GM23338 (cell line): Measurements from ENCODE around the gene GPI. TPM values are rescaled to one million over a fixed set of nuclear protein-coding genes. Genes with fewer than 3 reads are reported as not detected.

Experiments
- ATAC-seq: fragments of 200-7000 bp; cut with Tn5 transposase; 3 replicates; pipeline ENCODE4 v1.9.1; 2020
- DNase-seq: peaks from one replicate; pipeline ENCODE4 v3.0.0-alpha.2; 2015; ENCODE audit warnings: low spot score
- H2AFZ ChIP-seq: fragments of 200-600 bp; sonication (generic); 2 replicates; pipeline ENCODE4 v1.8.0; 2016; ENCODE audit warnings: antibody characterized with exemption, mild to moderate bottlenecking, moderate library complexity
- H3F3A ChIP-seq: fragments of 200-600 bp; sonication (generic); replicated peaks from 2 replicates; pipeline ENCODE4 v1.8.0; 2017; ENCODE audit warnings: antibody characterized with exemption, mixed run types, low read depth
- H3K27ac ChIP-seq: fragments of 200-600 bp; sonication (generic); 2 replicates; pipeline ENCODE4 v1.6.1; 2016; ENCODE audit warnings: low read depth
- H3K27me3 ChIP-seq: fragments of 200-600 bp; sonication (generic); 2 replicates; pipeline ENCODE4 v1.8.0; 2016; ENCODE audit warnings: mild to moderate bottlenecking, mixed run types, moderate library complexity; ENCODE audit not compliant: insufficient read depth
- H3K36me3 ChIP-seq: fragments of 200-600 bp; sonication (generic); 2 replicates; pipeline ENCODE4 v1.8.0; 2016; ENCODE audit warnings: mild to moderate bottlenecking; ENCODE audit not compliant: insufficient read depth
- H3K4me1 ChIP-seq: fragments of 200-600 bp; sonication (generic); 2 replicates; pipeline ENCODE4 v1.8.0; 2016; ENCODE audit warnings: mild to moderate bottlenecking, moderate library complexity; ENCODE audit not compliant: insufficient read depth
- H3K4me2 ChIP-seq: fragments of 200-600 bp; sonication (generic); 2 replicates; pipeline ENCODE4 v1.7.1; 2017; ENCODE audit warnings: mixed run types
- H3K4me3 ChIP-seq: fragments of 200-600 bp; sonication (generic); 2 replicates; pipeline ENCODE4 v1.6.1; 2016; ENCODE audit warnings: mixed run types
- H3K79me2 ChIP-seq: fragments of 200-600 bp; sonication (generic); replicated peaks from 2 replicates; pipeline ENCODE4 v1.8.0; 2017; ENCODE audit warnings: mild to moderate bottlenecking; ENCODE audit not compliant: insufficient read depth
- H3K9me2 ChIP-seq: fragments of 200-600 bp; sonication (generic); 2 replicates; pipeline ENCODE4 v1.8.0; 2017; ENCODE audit not compliant: insufficient read depth
- H4K20me1 ChIP-seq: fragments of 200-600 bp; sonication (generic); replicated peaks from 2 replicates; pipeline ENCODE4 v1.8.0; 2017; ENCODE audit warnings: mild to moderate bottlenecking; ENCODE audit not compliant: insufficient read depth
- H3K27ac Mint-ChIP-seq: 2 replicates; pipeline ENCODE4 v1.8.0; 2020; ENCODE audit warnings: inconsistent platforms, mild to moderate bottlenecking, moderate library complexity, mixed read lengths
- H3K27me3 Mint-ChIP-seq: 3 replicates; pipeline ENCODE4 v1.8.0; 2022; ENCODE audit warnings: low read depth, mild to moderate bottlenecking, moderate library complexity, mixed read lengths, inconsistent platforms; ENCODE audit not compliant: insufficient read depth, poor library complexity
- H3K36me3 Mint-ChIP-seq: 3 replicates; pipeline ENCODE4 v1.8.0; 2021; ENCODE audit warnings: low read depth, mild to moderate bottlenecking, inconsistent platforms, moderate library complexity, mixed read lengths
- H3K4me1 Mint-ChIP-seq: 3 replicates; pipeline ENCODE4 v1.8.0; 2020; ENCODE audit warnings: mild to moderate bottlenecking, inconsistent platforms, mixed read lengths
- H3K4me3 Mint-ChIP-seq: 3 replicates; pipeline ENCODE4 v1.8.0; 2021; ENCODE audit warnings: moderate library complexity, mild to moderate bottlenecking, inconsistent platforms, mixed read lengths
- H3K9me3 Mint-ChIP-seq: 3 replicates; pipeline ENCODE4 v1.8.0; 2020; ENCODE audit warnings: moderate library complexity, mild to moderate bottlenecking, inconsistent platforms, mixed read lengths
- CREB1 ChIP-seq: fragments of 250-450 bp; sonication (Bioruptor Pico); IDR thresholded peaks from 2 replicates; pipeline ENCODE4 v1.5.0; 2020; ENCODE audit warnings: low read depth, mild to moderate bottlenecking, moderate library complexity
- EZH2 ChIP-seq: fragments of 200-600 bp; sonication (generic); IDR thresholded peaks from one replicate; pipeline ENCODE4 v1.8.0; 2017; ENCODE audit warnings: antibody characterized with exemption, mild to moderate bottlenecking, low read depth; ENCODE audit not compliant: unreplicated experiment
- EZH2phosphoT487 ChIP-seq: fragments of 200-600 bp; sonication (generic); IDR thresholded peaks from one replicate; pipeline ENCODE4 v1.8.1; 2018; ENCODE audit warnings: antibody characterized with exemption; ENCODE audit not compliant: unreplicated experiment
- JUNB ChIP-seq: IDR thresholded peaks from one replicate; pipeline ENCODE4 v1.6.1; 2016; ENCODE audit warnings: antibody characterized with exemption; ENCODE audit not compliant: unreplicated experiment
- POLR2AphosphoS5 ChIP-seq: IDR thresholded peaks from 2 replicates; pipeline ENCODE4 v1.6.1; 2016; ENCODE audit warnings: antibody characterized with exemption, low read depth
- ZNF114 ChIP-seq: fragments of 250-450 bp; sonication (Bioruptor Pico); IDR thresholded peaks from 2 replicates; pipeline ENCODE4 v1.5.0; 2020; ENCODE audit warnings: mild to moderate bottlenecking, moderate library complexity
- ZNF331 ChIP-seq: fragments of 250-450 bp; sonication (Bioruptor Pico); IDR thresholded peaks from 2 replicates; pipeline ENCODE4 v1.5.0; 2020; ENCODE audit warnings: low read depth, mild to moderate bottlenecking, moderate library complexity
- polyA plus RNA-seq: library from polyadenylated mRNA; unstranded; fragments of >200 nt; fragmentation: Nextera tagmentation; extraction: Ambion mirVana; gene quantifications from 2 replicates; pipeline ENCODE4 v1.2.1, GENCODE V29; 2016
- total RNA-seq: library from RNA; depleted of rRNA; stranded (reverse); fragments of >200 nt; shearing (Covaris generic); gene quantifications from 2 replicates; pipeline ENCODE4 v1.2.3, GENCODE V29; 2014
- TF ChIP-seq, protein P1 (sequence below): fragments of 250-450 bp; sonication (Bioruptor Pico); IDR thresholded peaks from 2 replicates; pipeline ENCODE4 v1.5.0; 2020; ENCODE audit warnings: mild to moderate bottlenecking, moderate library complexity

Gene GPI
- total and polyA plus RNA-seq, 2 experiments from 2014 or later, result 136 to 327 TPM

DNA sequence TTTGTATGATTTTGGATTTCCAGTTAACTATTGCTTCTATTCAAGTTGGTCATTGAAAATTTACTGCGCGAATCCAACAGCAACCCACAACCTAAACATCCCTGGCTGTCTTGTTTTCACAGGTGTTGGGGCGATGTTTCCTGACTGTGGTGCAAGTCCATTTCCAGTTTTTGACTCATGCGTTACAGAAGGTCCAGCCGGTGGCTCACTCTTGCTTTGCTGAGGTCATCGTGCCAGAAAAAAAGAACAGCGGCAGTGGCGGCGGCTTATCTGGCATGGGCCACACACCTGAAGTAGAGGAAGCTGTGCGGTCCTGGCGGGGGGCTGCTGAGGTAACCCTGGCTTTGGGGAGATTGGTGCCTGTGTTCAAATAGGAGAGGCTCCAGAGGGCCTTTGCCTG lies 45.2 kb upstream of the GPI start (continued):
- TF ChIP-seq EZH2phosphoT487, result no peak

DNA sequence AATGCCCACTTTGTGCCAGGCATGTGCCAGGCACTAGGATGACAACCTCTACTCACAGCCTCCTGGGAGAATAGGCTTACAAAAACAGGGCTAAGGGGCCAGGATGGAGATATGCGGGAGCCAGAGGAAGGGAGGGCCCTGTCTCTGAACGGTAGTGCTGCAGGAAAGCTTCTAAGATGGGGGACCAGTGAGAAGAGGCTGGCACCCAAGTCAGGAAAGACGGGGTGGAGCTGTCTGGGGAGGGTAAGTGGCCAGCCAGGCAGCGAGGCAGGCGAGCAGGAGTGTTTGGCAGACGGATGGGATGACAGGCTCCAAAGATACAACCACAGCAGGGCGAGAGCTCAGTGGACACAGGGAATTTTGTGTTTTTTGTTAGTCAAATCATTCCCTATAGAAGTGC lies 44.7 kb upstream of the GPI start:
- Histone ChIP-seq H3K79me2 (no peaks in the 10 kb centered on the region), H3K27ac (peak overlapping the region; percentile 26; the same call in 1 of the 2 replicates), H3F3A (0 out of 2 replicates have a peak, but pooled peaks cover 11% of the 10 kb centered on the region), H2AFZ (no peak overlapping the region), H3K9me2 (no peaks in the 10 kb centered on the region), H3K4me3 (no peak overlapping the region), H3K4me2 (no peak overlapping the region), H3K36me3 (no peaks in the 10 kb centered on the region), H3K4me1 (peaks cover 13% of the 10 kb centered on the region), H3K27me3 (no peaks in the 10 kb centered on the region), H4K20me1 (peaks cover 3% of the 10 kb centered on the region)
- H3K4me1 Mint-ChIP-seq, result peaks cover 22% of the 10 kb centered on the region
- peaks cover 14% of the 10 kb centered on the region for H3K36me3 Mint-ChIP-seq
- no peak overlapping the region for H3K4me3 Mint-ChIP-seq
- no peaks in the 10 kb centered on the region for H3K9me3 Mint-ChIP-seq
- no peak for TF ChIP-seq ZNF114 (CRISPR knock-in tag)
- no peak for TF ChIP-seq CREB1 (CRISPR knock-in tag)
- no peak for TF ChIP-seq EZH2
- no peak for TF ChIP-seq JUNB
- TF ChIP-seq ZNF331 (CRISPR knock-in tag), result no peak
- TF ChIP-seq POLR2AphosphoS5, result no peak
- TF ChIP-seq, protein P1, sequence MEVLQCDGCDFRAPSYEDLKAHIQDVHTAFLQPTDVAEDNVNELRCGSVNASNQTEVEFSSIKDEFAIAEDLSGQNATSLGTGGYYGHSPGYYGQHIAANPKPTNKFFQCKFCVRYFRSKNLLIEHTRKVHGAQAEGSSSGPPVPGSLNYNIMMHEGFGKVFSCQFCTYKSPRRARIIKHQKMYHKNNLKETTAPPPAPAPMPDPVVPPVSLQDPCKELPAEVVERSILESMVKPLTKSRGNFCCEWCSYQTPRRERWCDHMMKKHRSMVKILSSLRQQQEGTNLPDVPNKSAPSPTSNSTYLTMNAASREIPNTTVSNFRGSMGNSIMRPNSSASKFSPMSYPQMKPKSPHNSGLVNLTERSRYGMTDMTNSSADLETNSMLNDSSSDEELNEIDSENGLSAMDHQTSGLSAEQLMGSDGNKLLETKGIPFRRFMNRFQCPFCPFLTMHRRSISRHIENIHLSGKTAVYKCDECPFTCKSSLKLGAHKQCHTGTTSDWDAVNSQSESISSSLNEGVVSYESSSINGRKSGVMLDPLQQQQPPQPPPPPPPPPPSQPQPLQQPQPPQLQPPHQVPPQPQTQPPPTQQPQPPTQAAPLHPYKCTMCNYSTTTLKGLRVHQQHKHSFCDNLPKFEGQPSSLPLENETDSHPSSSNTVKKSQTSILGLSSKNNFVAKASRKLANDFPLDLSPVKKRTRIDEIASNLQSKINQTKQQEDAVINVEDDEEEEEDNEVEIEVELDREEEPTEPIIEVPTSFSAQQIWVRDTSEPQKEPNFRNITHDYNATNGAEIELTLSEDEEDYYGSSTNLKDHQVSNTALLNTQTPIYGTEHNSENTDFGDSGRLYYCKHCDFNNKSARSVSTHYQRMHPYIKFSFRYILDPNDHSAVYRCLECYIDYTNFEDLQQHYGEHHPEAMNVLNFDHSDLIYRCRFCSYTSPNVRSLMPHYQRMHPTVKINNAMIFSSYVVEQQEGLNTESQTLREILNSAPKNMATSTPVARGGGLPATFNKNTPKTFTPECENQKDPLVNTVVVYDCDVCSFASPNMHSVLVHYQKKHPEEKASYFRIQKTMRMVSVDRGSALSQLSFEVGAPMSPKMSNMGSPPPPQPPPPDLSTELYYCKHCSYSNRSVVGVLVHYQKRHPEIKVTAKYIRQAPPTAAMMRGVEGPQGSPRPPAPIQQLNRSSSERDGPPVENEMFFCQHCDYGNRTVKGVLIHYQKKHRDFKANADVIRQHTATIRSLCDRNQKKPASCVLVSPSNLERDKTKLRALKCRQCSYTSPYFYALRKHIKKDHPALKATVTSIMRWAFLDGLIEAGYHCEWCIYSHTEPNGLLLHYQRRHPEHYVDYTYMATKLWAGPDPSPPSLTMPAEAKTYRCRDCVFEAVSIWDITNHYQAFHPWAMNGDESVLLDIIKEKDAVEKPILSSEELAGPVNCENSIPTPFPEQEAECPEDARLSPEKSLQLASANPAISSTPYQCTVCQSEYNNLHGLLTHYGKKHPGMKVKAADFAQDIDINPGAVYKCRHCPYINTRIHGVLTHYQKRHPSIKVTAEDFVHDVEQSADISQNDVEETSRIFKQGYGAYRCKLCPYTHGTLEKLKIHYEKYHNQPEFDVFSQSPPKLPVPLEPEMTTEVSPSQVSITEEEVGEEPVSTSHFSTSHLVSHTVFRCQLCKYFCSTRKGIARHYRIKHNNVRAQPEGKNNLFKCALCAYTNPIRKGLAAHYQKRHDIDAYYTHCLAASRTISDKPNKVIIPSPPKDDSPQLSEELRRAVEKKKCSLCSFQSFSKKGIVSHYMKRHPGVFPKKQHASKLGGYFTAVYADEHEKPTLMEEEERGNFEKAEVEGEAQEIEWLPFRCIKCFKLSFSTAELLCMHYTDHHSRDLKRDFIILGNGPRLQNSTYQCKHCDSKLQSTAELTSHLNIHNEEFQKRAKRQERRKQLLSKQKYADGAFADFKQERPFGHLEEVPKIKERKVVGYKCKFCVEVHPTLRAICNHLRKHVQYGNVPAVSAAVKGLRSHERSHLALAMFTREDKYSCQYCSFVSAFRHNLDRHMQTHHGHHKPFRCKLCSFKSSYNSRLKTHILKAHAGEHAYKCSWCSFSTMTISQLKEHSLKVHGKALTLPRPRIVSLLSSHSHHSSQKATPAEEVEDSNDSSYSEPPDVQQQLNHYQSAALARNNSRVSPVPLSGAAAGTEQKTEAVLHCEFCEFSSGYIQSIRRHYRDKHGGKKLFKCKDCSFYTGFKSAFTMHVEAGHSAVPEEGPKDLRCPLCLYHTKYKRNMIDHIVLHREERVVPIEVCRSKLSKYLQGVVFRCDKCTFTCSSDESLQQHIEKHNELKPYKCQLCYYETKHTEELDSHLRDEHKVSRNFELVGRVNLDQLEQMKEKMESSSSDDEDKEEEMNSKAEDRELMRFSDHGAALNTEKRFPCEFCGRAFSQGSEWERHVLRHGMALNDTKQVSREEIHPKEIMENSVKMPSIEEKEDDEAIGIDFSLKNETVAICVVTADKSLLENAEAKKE (CRISPR knock-in tag), result no peak
- H3K27me3 Mint-ChIP-seq, result peaks cover 3% of the 10 kb centered on the region
- DNase-seq (no peak), ATAC-seq (no peak)
- H3K27ac Mint-ChIP-seq, result no peak overlapping the region
